OCI-LY7 (cell line): ENCODE results near the gene MBD1.

Experiments
- EZH2phosphoT487 ChIP-seq: fragments of 200-600 bp; sonication (generic); IDR thresholded peaks from 2 replicates; pipeline ENCODE4 v1.6.1; 2018; ENCODE audit warnings: low read depth, borderline replicate concordance, mild to moderate bottlenecking, mixed run types, antibody characterized with exemption, low read length, moderate library complexity, mixed read lengths
- TF ChIP-seq, protein P1 (sequence below): fragments of 200-600 bp; sonication (generic); conservative IDR thresholded peaks from 2 replicates; pipeline ENCODE4 v1.5.1; 2014; ENCODE audit warnings: mild to moderate bottlenecking, antibody characterized with exemption, low read length, moderate library complexity, mixed read lengths

DNA sequence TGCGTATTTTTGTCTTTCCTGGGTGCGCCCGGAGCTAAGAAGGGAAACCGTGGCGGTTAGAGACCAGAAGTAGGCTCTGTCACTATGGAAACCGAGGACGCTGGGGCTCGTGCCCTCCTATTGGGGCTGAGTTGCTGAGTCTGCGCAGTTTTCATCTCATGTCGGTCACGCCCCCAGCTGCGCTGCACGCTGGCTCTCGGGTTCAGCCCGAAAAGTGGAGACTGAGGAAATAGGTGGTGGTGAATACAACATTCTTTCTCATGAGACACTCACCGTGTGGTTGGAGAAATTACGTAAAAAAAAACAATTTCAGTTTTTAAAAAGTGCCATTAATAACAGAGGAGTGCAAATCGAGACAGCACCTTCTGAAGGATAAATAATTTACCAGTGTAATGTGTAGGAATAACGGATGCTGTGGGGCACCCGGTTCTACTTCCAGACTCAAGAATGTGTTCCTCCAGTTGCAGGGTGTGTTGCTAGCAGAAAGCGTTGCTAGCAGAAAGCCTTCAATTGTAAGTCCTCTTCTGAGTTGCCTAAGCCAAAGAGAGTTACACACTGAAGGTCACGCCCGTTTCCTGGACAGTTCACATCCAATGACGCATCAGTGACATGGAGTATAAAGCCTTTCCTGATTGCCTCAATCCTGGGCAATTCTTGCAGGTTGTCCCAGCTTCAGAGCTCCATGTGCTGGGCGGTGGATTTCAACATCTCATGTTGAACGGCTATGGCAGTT lies 26.6 kb upstream of the MBD1 start:
- TF ChIP-seq EZH2phosphoT487, result no peak
- TF ChIP-seq, protein P1, sequence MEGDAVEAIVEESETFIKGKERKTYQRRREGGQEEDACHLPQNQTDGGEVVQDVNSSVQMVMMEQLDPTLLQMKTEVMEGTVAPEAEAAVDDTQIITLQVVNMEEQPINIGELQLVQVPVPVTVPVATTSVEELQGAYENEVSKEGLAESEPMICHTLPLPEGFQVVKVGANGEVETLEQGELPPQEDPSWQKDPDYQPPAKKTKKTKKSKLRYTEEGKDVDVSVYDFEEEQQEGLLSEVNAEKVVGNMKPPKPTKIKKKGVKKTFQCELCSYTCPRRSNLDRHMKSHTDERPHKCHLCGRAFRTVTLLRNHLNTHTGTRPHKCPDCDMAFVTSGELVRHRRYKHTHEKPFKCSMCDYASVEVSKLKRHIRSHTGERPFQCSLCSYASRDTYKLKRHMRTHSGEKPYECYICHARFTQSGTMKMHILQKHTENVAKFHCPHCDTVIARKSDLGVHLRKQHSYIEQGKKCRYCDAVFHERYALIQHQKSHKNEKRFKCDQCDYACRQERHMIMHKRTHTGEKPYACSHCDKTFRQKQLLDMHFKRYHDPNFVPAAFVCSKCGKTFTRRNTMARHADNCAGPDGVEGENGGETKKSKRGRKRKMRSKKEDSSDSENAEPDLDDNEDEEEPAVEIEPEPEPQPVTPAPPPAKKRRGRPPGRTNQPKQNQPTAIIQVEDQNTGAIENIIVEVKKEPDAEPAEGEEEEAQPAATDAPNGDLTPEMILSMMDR, result no peak
